ENCODE measurements around the gene ITCH.
"Not testable (repeated sequence)": the region's sequence is repeated elsewhere in the genome, so short reads cannot be mapped to it uniquely, and the experiment has no call there.

The ITCH gene

DNA sequence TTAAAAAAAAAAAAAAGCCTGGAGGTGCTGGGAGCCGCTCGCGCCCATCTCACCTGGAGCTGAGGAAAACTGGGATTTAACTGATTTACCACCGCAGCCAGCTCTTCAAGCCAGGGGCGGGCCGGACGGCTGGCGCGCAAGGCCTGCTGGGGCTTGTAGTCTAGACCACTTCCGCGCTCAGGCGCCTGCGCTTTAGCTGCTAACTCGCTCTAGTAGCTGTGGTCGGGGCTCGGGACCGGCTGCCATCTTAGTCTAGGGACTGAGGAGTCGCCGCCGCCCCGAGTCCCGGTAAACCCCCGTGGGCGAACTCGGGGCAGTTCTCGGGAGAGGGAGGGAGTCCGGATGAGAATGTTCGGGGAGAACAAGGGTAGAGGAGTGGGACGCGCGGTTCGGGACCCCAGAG, at the start of gene ITCH:
Gene ITCH, plus strand, starts transcription at position 212 of the 403 bp plus-strand sequence. CDS start 30,539 bp downstream, outside the sequence.
- peak; percentile 93 for FAIRE-seq

DNA sequence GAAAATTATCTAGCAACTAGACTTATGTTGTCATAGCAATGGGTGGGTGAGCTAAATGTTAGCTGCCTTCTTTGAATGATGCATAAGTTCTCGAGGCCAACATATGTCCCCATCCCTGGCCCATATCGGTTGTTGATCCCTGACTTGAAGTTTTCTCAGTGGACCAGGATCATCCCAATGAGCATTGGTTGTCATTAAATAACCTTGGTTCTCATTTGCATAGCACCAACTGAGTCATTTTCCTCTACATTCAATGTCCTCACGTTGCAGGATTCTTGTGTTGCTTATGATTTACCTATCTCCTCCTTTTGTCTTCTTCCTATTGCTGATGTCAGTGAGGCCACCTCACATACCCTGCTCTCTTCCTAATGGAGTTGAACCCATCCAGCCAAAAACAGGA, 47.8 kb upstream of the ITCH start:
- FAIRE-seq, result no peak

GRCh38 chr20:34316196-34316814, 46.8 kb upstream of the ITCH start:
- FAIRE-seq, result no peak

DNA sequence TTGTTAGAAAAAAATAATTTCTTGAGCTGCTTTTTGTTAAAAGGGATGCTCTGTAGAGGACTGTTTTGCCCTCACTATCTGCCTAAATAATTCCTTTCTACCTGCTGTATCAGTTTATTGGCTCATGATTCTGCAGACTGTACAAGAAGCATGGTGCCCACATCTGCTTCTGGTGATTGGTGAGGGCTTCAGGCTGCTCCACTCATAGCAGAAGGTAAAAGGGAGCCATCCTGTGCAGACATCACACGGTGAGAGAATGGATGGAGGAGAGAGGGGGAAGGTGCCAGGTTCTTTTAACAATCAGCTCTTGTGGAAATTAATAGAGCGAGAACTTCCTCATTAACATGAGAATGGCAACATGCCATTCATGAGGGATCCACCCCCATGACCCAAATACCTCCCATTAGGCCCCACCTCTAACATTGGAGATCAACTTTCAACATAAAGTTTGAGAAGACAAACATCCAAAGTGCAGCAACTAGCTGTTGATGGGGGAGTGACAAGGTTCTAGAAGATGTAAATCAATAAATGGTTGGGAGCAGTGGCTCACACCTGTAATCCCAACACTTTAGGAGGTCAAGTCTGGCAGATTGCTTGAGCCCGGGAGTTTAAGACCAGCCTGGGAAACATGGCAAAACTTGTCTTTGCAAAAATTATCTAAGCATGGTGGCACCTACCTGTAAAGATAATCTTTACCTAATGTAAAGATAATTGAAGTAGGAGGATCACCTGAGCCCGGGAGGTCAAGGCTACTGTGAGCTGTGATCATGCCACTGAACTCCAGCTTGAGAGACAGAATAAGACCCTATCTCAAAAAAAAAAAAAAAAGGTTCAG, 44.2 kb upstream of the ITCH start:
- no peak for FAIRE-seq

- no peak for FAIRE-seq
These were observed 42.2 kb upstream of the ITCH start for GRCh38 chr20:34320861-34321260.

GRCh38 chr20:34322267-34323105, 40.6 kb upstream of the ITCH start:
- FAIRE-seq, result no peak

- no peak for FAIRE-seq
These were observed 38.5 kb upstream of the ITCH start for GRCh38 chr20:34324541-34324940.

GRCh38 chr20:34328207-34328606, 34.9 kb upstream of the ITCH start:
- FAIRE-seq, result not testable (repeated sequence)

GRCh38 chr20:34328928-34329677, 34.0 kb upstream of the ITCH start:
- no peak for FAIRE-seq

GRCh38 chr20:34330861-34331544, 32.1 kb upstream of the ITCH start:
- FAIRE-seq, result not testable (repeated sequence)

- no peak for FAIRE-seq
These were observed 31.2 kb upstream of the ITCH start for GRCh38 chr20:34331838-34332237.

DNA sequence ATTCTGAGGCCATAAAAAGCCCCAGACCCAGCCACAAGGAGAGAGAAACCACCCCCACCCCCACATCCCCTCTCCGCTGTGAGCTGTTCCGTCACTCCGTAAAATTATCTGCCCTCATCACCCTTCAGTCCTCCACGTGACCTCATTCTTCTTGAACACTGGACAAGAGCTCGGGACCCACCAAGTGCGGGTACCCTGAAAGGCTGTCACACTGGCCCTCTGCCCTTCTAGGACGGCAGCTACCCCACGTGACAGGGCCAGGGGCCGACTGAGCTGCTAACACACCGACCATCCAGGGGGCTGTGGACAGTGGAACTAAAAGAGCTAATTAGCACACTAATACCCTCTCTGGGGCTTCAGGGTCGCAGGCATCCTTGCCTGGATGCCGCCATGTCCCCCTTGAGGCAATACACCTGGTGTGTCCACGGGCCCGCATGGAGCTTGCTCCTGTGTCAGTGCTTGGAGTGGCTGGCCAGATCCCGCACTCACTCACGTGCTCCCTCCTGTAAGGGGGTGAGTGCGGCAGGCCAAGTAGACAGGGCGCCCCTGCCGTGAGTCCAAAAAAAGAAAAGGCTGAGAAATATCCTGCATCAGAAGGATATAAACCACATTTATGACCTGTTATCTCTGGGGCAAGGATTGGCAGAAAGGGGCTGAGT, 30.7 kb upstream of the ITCH start:
- no peak for FAIRE-seq

GRCh38 chr20:34333786-34334185, 29.3 kb upstream of the ITCH start:
- FAIRE-seq, result no peak

- FAIRE-seq, result no peak
These were observed 28.2 kb upstream of the ITCH start for GRCh38 chr20:34334654-34335407.

DNA sequence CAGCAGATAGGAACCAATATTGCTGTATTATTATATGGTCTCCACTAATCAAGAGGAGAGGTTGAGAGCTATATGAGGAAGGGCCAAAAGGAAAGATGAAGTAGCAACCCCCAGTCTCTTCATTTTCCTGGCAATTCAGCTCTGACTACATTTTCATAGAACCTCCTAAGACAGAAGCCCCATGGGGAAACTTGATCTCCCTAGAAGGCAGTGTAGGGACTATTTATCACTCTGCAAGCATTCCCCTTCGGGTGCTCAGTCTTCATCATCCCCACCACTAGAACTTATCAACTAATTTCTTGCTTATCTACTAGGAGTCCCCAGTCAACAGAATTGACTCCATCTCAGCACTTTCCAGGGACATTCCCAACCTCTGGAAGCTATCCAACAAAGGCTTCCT, 25.5 kb upstream of the ITCH start:
- FAIRE-seq, result no peak

GRCh38 chr20:34337982-34338726, 24.9 kb upstream of the ITCH start:
- no peak for FAIRE-seq

DNA sequence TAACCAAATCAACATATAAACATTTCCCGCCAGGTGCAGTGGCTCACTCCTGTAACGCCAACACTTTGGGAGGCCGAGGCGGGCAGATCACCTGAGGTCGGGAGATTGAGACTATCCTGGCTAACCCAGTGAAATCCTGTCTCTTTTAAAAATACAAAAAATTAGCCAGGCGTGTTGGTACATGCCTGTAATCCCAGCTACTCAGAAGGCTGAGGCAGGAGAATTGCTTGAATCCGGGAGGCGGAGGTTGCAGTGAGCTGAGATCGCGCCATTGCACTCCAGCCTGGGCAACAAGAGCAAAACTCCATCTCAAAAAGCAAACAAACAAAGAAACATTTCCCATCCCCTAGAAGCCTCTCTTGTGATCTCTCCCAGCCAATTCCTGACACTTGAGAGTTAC, 22.3 kb upstream of the ITCH start:
- FAIRE-seq, result not testable (repeated sequence)

- not testable (repeated sequence) for FAIRE-seq
These were observed 21.9 kb upstream of the ITCH start for GRCh38 chr20:34341199-34341598.

DNA sequence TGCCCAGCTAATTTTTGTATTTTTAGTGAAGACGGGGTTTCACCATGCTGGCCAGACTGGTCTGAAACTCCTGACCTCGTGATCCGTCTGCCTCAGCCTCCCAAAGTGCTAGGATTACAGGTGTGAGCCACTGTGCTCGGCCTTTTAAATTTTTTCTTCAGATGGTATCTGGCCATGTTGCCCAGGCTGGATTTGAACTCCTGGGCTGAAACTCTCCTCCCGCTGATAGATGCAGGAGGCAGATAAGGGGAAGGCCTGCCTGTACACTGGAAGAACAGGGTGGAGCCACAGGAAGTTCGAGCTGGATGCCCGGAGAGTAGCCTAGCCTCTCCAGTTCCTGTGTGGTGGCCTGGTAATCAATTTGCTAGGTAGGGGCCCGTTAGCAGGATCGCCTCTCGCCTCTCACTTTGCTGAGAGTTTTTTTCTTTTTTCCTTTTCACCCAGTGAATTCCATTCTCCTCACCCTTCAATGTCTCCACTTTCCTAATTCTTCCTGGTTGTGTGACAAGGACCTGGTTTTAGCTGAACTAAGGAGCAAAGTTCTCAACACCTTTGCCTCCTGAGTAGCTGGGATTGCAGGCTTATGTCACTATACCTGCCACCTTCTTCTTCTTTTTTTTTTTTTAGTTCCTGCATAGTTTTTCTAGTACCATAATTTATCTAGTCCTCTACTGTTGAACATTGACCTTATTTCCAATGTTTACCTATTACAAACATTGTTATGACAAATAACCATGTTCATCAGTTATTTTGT, 19.4 kb upstream of the ITCH start:
- no peak for FAIRE-seq
